HG03457 (cell line): ENCODE measurements around the gene CEP164.
"Not testable (repeated sequence)": the region's sequence is repeated elsewhere in the genome, so short reads cannot be mapped to it uniquely, and the experiment has no call there.

Experiments used
- ATAC-seq: cut with Tn5 transposase; IDR thresholded peaks from one replicate; pipeline ENCODE4 v1.9.1; 2021; ENCODE audit warnings: moderate number of reproducible peaks; ENCODE audit not compliant: unreplicated experiment

CEP164 gene

GRCh38 chr11:117303646-117304315 lies 23.9 kb upstream of the CEP164 start:
- no peak for ATAC-seq

GRCh38 chr11:117305145-117305544 lies 22.5 kb upstream of the CEP164 start:
- no peak for ATAC-seq

GRCh38 chr11:117309310-117309709 lies 18.3 kb upstream of the CEP164 start:
- ATAC-seq: no peak

- no peak for ATAC-seq
Measured at GRCh38 chr11:117313091-117313490, 14.6 kb upstream of the CEP164 start.

GRCh38 chr11:117313828-117314768 lies 13.6 kb upstream of the CEP164 start:
- no peak for ATAC-seq

- ATAC-seq: no peak
Measured at GRCh38 chr11:117314840-117315239, 12.8 kb upstream of the CEP164 start.

- ATAC-seq: no peak
Measured at GRCh38 chr11:117315285-117316196, 12.1 kb upstream of the CEP164 start.

- ATAC-seq: no peak
Measured at GRCh38 chr11:117316197-117316961, 11.3 kb upstream of the CEP164 start, which contains the start of gene BACE1. Gene BACE1 (minus strand): TSS chr11:117316256. CDS start chr11:117315795, 461 bp downstream.

GRCh38 chr11:117318738-117319137 lies 8.9 kb upstream of the CEP164 start:
- ATAC-seq: no peak

GRCh38 chr11:117319214-117319840 lies 8.3 kb upstream of the CEP164 start:
- ATAC-seq: no peak

GRCh38 chr11:117327255-117327566 lies 443 bp upstream of the CEP164 start:
- ATAC-seq: not testable (repeated sequence)

- no peak for ATAC-seq
Measured at GRCh38 chr11:117328375-117329010, 839 bp downstream of the CEP164 start.

GRCh38 chr11:117332843-117333242 lies 5.2 kb downstream of the CEP164 start:
- ATAC-seq: no peak

GRCh38 chr11:117333917-117334316 lies 6.3 kb downstream of the CEP164 start:
- no peak for ATAC-seq

GRCh38 chr11:117334896-117335295 lies 7.2 kb downstream of the CEP164 start:
- ATAC-seq: no peak

GRCh38 chr11:117335399-117335798 lies 7.7 kb downstream of the CEP164 start:
- ATAC-seq: no peak

- ATAC-seq: no peak
Measured at GRCh38 chr11:117337076-117337475, 9.4 kb downstream of the CEP164 start.

GRCh38 chr11:117345039-117345438 lies 17.4 kb downstream of the CEP164 start:
- ATAC-seq: no peak

GRCh38 chr11:117354550-117354949 lies 26.9 kb downstream of the CEP164 start:
- no peak for ATAC-seq
